H1 (cell line): ENCODE data around the gene GMPR.

ENCODE experiments used
- CTCF ChIP-seq, 3 experiments: IDR thresholded peaks; 1 replicate in 2 of 3; 2 replicates in 1 of 3; pipeline versions ENCODE4 v1.5.1 to v1.6.1; 2011; ENCODE audit warnings: low read length in 3 of 3, mild to moderate bottlenecking in 3 of 3, inconsistent platforms in 2 of 3, low read depth in 1 of 3, moderate library complexity in 1 of 3; ENCODE audit not compliant: insufficient read depth in 1 of 3; ENCODE audit errors: control extremely low read depth in 1 of 3
- EZH2 ChIP-seq: fragments of 200-600 bp; sonication (generic); IDR thresholded peaks from 2 replicates; pipeline ENCODE4 v1.7.1; 2012; ENCODE audit warnings: low read depth, mild to moderate bottlenecking, moderate library complexity, low read length, inconsistent platforms; ENCODE audit not compliant: severe bottlenecking
- POLR2A ChIP-seq, 2 experiments: IDR thresholded peaks; 1 replicate in 1 of 2; 2 replicates in 1 of 2; pipeline ENCODE4 v1.6.1; 2011; ENCODE audit warnings: low read depth in 2 of 2, low read length in 2 of 2, mild to moderate bottlenecking in 2 of 2; ENCODE audit errors: control extremely low read depth in 1 of 2
- POLR2AphosphoS5 ChIP-seq: IDR thresholded peaks from 2 replicates; pipeline ENCODE4 v1.6.1; 2011; ENCODE audit warnings: low read depth, low read length
- POU5F1 ChIP-seq: IDR thresholded peaks from 2 replicates; pipeline ENCODE4 v1.6.1; 2011; ENCODE audit warnings: low read depth, mild to moderate bottlenecking, low read length, moderate library complexity
- RAD21 ChIP-seq, 2 experiments: IDR thresholded peaks in 1 of 2; conservative IDR thresholded peaks in 1 of 2; 2 replicates each; pipeline ENCODE4 v1.6.1; 2011; ENCODE audit warnings: low read depth in 2 of 2, low read length in 2 of 2, improper control_type of control experiment in 1 of 2, inconsistent platforms in 1 of 2, mild to moderate bottlenecking in 1 of 2, moderate library complexity in 1 of 2
- SUZ12 ChIP-seq: fragments of 200-600 bp; sonication (generic); IDR thresholded peaks from 2 replicates; pipeline ENCODE4 v1.6.1; 2012; ENCODE audit warnings: mild to moderate bottlenecking, inconsistent platforms, low read length, moderate library complexity, mixed read lengths
- TEAD4 ChIP-seq: IDR thresholded peaks from 2 replicates; pipeline ENCODE4 v1.6.1; 2012; ENCODE audit warnings: low read depth, low read length, inconsistent platforms, mixed read lengths

DNA sequence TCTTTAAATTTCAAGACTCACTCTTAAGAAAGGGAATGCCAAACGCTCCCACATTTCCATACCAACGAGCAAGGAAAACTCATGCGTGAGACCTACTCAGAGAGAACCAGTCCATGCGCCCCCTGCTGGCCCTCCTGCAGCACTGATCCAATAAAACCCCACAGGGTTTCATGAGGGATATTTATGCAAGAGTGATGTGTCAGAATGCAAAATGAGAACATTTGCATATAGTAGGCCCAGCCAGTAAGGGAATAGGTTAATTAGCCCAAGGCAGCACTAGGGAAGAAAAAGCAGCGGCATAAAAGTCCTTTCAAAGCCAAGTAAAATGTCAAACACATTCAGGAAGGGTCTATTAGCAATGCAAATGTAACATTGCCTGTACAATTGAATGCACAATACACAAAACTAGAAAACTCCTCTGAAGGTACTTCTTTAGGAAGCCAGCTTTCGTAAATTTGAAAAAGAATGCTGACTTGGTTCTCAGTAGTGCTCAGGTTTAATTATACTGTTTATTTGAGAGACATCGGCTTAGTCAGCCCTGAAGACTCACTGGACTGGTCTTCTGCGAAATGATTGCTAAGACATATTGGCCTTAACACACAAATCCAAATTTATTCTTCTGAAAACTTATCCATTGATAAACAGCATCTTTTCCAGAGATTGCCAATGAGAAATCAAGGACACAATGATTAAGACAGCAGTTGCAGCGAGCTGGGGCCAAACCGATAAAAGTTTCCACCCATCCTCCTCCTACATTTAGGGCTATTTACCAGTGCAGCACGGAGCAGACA is 93.2 kb downstream of the GMPR start:
- no peak for TF ChIP-seq EZH2
- TF ChIP-seq RAD21 (IDR thresholded peaks at IDR 0.05 in 1 of 2, conservative IDR thresholded peaks at IDR 0.05 in 1 of 2; ENCODE audit: low read depth in 2 of 2, low read length in 2 of 2) = peak; percentile 50 to 52
- TF ChIP-seq POLR2AphosphoS5 = no peak
- TF ChIP-seq CTCF (IDR thresholded peaks at IDR 0.05; ENCODE audit: control extremely low read depth in 1 of 3, insufficient read depth in 1 of 3, low read depth in 1 of 3, low read length in 3 of 3) = peak; percentile 74 to 83 (median 79)
- no peak for TF ChIP-seq POLR2A (IDR thresholded peaks at IDR 0.05; ENCODE audit: control extremely low read depth in 1 of 2, low read depth in 2 of 2, low read length in 2 of 2)
- no peak for TF ChIP-seq TEAD4
- no peak for TF ChIP-seq SUZ12
- no peak for TF ChIP-seq POU5F1
